Measurements from ENCODE around the gene MYEF2. TPM values are rescaled to one million over a fixed set of nuclear protein-coding genes. Genes with fewer than 3 reads are reported as not detected.

MYEF2 gene, protein sequence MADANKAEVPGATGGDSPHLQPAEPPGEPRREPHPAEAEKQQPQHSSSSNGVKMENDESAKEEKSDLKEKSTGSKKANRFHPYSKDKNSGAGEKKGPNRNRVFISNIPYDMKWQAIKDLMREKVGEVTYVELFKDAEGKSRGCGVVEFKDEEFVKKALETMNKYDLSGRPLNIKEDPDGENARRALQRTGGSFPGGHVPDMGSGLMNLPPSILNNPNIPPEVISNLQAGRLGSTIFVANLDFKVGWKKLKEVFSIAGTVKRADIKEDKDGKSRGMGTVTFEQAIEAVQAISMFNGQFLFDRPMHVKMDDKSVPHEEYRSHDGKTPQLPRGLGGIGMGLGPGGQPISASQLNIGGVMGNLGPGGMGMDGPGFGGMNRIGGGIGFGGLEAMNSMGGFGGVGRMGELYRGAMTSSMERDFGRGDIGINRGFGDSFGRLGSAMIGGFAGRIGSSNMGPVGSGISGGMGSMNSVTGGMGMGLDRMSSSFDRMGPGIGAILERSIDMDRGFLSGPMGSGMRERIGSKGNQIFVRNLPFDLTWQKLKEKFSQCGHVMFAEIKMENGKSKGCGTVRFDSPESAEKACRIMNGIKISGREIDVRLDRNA
- 110 and 140 TPM in 2 replicates for total RNA-seq (ENCODE audit: low replicate concordance)

DNA sequence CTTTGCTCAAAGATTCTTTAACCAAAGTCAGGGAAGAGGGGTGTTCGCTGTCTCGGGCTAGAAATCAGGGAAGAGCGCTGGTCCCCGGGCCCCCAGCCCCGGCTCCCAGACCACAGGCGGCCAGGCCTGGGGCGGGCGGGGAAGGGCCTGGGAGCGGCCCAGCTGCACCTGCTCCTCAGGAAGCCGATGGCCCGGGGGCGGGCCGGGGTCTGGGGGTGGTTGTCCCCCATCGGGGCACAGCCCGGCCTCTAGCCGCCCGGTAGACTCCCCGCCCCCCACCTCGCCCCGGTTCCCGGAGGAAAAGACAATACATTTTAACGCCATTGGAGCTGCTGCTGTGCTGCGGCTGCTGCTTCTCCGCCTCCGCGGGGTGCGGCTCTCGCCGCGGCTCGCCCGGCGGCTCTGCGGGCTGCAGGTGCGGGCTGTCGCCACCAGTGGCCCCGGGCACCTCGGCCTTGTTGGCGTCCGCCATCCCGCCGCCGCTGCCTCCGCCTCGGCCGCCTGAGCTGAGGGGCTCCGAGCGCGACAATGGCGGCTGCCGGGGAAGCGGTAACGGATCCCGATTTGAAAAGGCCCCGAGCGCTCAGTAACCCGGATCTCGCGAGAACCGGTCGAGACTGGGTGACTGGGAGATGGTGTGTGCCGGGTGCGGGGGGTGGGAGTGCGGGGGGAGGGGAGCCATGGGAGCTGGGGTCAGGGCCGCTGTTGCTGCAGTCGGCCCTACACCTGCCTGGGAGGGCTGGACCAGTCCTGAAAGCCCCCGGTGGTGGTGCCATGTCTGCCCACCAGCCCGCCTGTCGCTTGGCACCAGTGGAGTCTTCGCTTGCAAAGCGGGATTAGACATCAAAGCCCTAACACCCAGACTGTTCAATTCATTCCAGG lies at the start of gene MYEF2:
TSS of gene MYEF2 (minus strand) at position 530 of the 882 bp plus-strand sequence. CDS start at position 472, 58 bp downstream.
- TF ChIP-seq EZH2 (IDR thresholded peaks at IDR 0.05) (peak; percentile 20), EZH2phosphoT487 (IDR thresholded peaks at IDR 0.05) (no peak)
- TF ChIP-seq, protein P1, sequence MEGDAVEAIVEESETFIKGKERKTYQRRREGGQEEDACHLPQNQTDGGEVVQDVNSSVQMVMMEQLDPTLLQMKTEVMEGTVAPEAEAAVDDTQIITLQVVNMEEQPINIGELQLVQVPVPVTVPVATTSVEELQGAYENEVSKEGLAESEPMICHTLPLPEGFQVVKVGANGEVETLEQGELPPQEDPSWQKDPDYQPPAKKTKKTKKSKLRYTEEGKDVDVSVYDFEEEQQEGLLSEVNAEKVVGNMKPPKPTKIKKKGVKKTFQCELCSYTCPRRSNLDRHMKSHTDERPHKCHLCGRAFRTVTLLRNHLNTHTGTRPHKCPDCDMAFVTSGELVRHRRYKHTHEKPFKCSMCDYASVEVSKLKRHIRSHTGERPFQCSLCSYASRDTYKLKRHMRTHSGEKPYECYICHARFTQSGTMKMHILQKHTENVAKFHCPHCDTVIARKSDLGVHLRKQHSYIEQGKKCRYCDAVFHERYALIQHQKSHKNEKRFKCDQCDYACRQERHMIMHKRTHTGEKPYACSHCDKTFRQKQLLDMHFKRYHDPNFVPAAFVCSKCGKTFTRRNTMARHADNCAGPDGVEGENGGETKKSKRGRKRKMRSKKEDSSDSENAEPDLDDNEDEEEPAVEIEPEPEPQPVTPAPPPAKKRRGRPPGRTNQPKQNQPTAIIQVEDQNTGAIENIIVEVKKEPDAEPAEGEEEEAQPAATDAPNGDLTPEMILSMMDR (IDR thresholded peaks at IDR 0.05), result peak; percentile 28
- Mint-ChIP-seq H3K27ac (peak within 1 kb of the TSS; percentile 100), H3K4me1 (peaks cover 23% of the 10 kb centered on the region), H3K36me3 (peaks cover 34% of the 10 kb centered on the region), H3K27me3 (ENCODE audit: insufficient read depth, low read depth) (peaks cover 7% of the 10 kb centered on the region), H3K9me3 (peaks cover 21% of the 10 kb centered on the region), H3K4me3 (peak within 1 kb of the TSS; percentile 99)
- H3K36me3 ChIP-seq, result no peaks in the 10 kb centered on the region
- peaks cover 17% of the 10 kb centered on the region for H3F3A ChIP-seq (ENCODE audit: low read depth)
- peaks cover 44% of the 10 kb centered on the region for H4K20me1 ChIP-seq (ENCODE audit: low read depth)
- peaks cover 51% of the 10 kb centered on the region for H3K79me2 ChIP-seq (ENCODE audit: low read depth)
- H3K4me1 ChIP-seq, result peaks cover 27% of the 10 kb centered on the region
- peak within 1 kb of the TSS; percentile 82 for H3K4me2 ChIP-seq
- no peaks in the 10 kb centered on the region for H3K9me3 ChIP-seq (ENCODE audit: low read depth)
- peak within 1 kb of the TSS; percentile 92 for H3K9ac ChIP-seq
- DNase-seq (ENCODE audit: low spot score), result peak; percentile 95
- peak within 1 kb of the TSS; percentile 95 for H2AFZ ChIP-seq (replicated peaks)
- H3K27me3 ChIP-seq, result no peaks in the 10 kb centered on the region
- H3K4me3 ChIP-seq, result peak within 1 kb of the TSS; percentile 92
- H3K27ac ChIP-seq, result peak within 1 kb of the TSS; percentile 88

DNA sequence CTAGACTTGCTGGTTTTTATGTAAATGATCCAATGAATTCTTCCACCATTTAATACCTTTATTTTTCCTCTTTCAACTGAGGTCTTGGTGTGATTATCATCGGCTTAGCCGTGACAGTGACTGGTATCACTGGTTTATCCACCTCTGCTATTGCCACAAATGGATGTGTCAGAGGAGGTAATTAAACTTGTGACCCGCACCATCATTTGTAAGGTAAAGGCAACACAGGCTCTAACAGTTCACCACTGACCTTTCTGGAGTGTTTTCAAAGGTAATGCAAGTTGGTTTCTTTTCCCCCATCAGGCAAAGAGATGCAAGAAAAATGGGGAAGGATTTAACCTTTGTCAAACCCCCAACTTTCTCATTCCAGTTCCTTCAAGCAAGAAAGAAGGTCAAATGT lies 47.7 kb upstream of the MYEF2 start:
- no peak overlapping the region for H3K27ac Mint-ChIP-seq
- no peak for DNase-seq (ENCODE audit: low spot score)
- H3K9ac ChIP-seq, result no peak overlapping the region

DNA sequence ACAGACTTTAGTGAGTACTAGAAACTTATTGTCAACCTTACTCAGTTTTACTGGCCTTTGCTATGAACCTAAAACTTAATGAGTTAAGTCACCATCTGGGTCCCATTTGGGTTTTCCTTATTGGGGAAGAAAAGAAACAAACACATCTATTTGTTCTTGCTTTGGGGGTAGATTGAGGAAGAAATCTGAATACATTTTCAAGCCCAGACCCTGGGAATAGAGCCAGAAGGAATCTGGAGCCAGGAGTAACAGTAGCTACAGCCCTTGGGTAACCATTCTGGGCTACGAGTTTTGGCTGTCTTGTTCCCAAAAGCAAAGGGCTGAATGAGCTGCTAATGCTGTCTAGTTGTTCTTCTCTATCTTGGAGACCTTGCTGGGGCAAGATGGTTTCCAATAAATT lies 44.5 kb upstream of the MYEF2 start:
- Histone ChIP-seq H3K9me3 (ENCODE audit: low read depth) (no peaks in the 10 kb centered on the region), H2AFZ (replicated peaks) (peak overlapping the region; percentile 38), H3K9ac (no peak overlapping the region), H3K79me2 (ENCODE audit: low read depth) (no peaks in the 10 kb centered on the region), H4K20me1 (ENCODE audit: low read depth) (no peaks in the 10 kb centered on the region), H3K4me2 (no peak overlapping the region), H3K36me3 (no peaks in the 10 kb centered on the region), H3K27me3 (no peaks in the 10 kb centered on the region), H3F3A (ENCODE audit: low read depth) (no peaks in the 10 kb centered on the region), H3K27ac (no peak overlapping the region), H3K4me3 (no peak overlapping the region), H3K4me1 (peaks cover 8% of the 10 kb centered on the region)
- TF ChIP-seq EZH2phosphoT487 (IDR thresholded peaks at IDR 0.05), result no peak
- TF ChIP-seq EZH2 (IDR thresholded peaks at IDR 0.05), result no peak
- TF ChIP-seq, protein P1 (IDR thresholded peaks at IDR 0.05), result no peak
- peaks cover 9% of the 10 kb centered on the region for H3K4me1 Mint-ChIP-seq
- H3K4me3 Mint-ChIP-seq, result no peak overlapping the region
- H3K27me3 Mint-ChIP-seq (ENCODE audit: insufficient read depth, low read depth), result peaks cover 2% of the 10 kb centered on the region
- no peak overlapping the region for H3K27ac Mint-ChIP-seq
- no peak for DNase-seq (ENCODE audit: low spot score)
- H3K36me3 Mint-ChIP-seq, result no peaks in the 10 kb centered on the region
- no peaks in the 10 kb centered on the region for H3K9me3 Mint-ChIP-seq

More for the DNA sequence above, 47.7 kb upstream of the MYEF2 start:
- Mint-ChIP-seq H3K4me3 (no peak overlapping the region), H3K9me3 (no peaks in the 10 kb centered on the region), H3K36me3 (no peaks in the 10 kb centered on the region), H3K27me3 (ENCODE audit: insufficient read depth, low read depth) (peaks cover 2% of the 10 kb centered on the region), H3K4me1 (peaks cover 9% of the 10 kb centered on the region)
- no peaks in the 10 kb centered on the region for H3K27me3 ChIP-seq
- H3K79me2 ChIP-seq (ENCODE audit: low read depth), result no peaks in the 10 kb centered on the region
- H3K4me2 ChIP-seq, result no peak overlapping the region
- TF ChIP-seq, protein P1 (IDR thresholded peaks at IDR 0.05), result no peak
- no peaks in the 10 kb centered on the region for H3K9me3 ChIP-seq (ENCODE audit: low read depth)
- H4K20me1 ChIP-seq (ENCODE audit: low read depth), result no peaks in the 10 kb centered on the region
- no peaks in the 10 kb centered on the region for H3K36me3 ChIP-seq
- no peak overlapping the region for H3K27ac ChIP-seq
- H3F3A ChIP-seq (ENCODE audit: low read depth), result no peaks in the 10 kb centered on the region
- no peak overlapping the region for H3K4me3 ChIP-seq
- H2AFZ ChIP-seq (replicated peaks), result no peak overlapping the region
- peaks cover 8% of the 10 kb centered on the region for H3K4me1 ChIP-seq

Data from neural progenitor cell (in vitro differentiated cells).